Lung (tissue), 12 donors: Measurements from ENCODE around the gene KNDC1. TPM values are rescaled to one million over a fixed set of nuclear protein-coding genes. Genes with fewer than 3 reads are reported as not detected.

ENCODE experiments used
- ATAC-seq: fragments of 200-7000 bp; cut with Tn5 transposase; one replicate; pipeline ENCODE4 v1.9.1; 2020; ENCODE audit warnings: moderate number of reproducible peaks; ENCODE audit not compliant: insufficient read depth, low FRiP score
- DNase-seq, 3 donors: peaks; one replicate each; pipeline ENCODE4 v3.0.0-alpha.2; 2013 to 2017
- H3K27ac ChIP-seq, 2 donors: one replicate each; pipeline ENCODE4 v1.5.1; 2013; ENCODE audit warnings: mild to moderate bottlenecking in 2 of 2, moderate library complexity in 2 of 2, control low read depth in 1 of 2, inconsistent platforms in 1 of 2, low read depth in 1 of 2, low read length in 1 of 2
- H3K27me3 ChIP-seq, 3 donors: one replicate each; pipeline ENCODE4 v1.5.1; 2013; ENCODE audit warnings: low read length in 2 of 3; ENCODE audit not compliant: control insufficient read depth in 3 of 3, insufficient read depth in 3 of 3
- H3K36me3 ChIP-seq, 4 donors: one replicate each; pipeline ENCODE4 v1.5.1; 2013; ENCODE audit warnings: low read length in 4 of 4, mild to moderate bottlenecking in 1 of 4, moderate library complexity in 1 of 4; ENCODE audit not compliant: control insufficient read depth in 4 of 4, insufficient read depth in 4 of 4
- H3K4me1 ChIP-seq, 5 donors: one replicate each; pipeline ENCODE4 v1.5.1; 2013; ENCODE audit warnings: low read length in 5 of 5, mild to moderate bottlenecking in 2 of 5, moderate library complexity in 1 of 5; ENCODE audit not compliant: control insufficient read depth in 5 of 5, insufficient read depth in 5 of 5
- H3K4me3 ChIP-seq: one replicate; pipeline ENCODE4 v1.5.1; 2013; ENCODE audit warnings: mild to moderate bottlenecking, control low read depth, moderate library complexity
- H3K9ac ChIP-seq, 2 donors: one replicate each; pipeline ENCODE4 v1.5.1; 2013; ENCODE audit warnings: low read length in 2 of 2, control low read depth in 1 of 2; ENCODE audit not compliant: insufficient read depth in 1 of 2
- H3K9me3 ChIP-seq, 4 donors: one replicate each; pipeline ENCODE4 v1.5.1; 2013; ENCODE audit warnings: low read length in 3 of 4, mild to moderate bottlenecking in 1 of 4, moderate library complexity in 1 of 4; ENCODE audit not compliant: control insufficient read depth in 4 of 4, insufficient read depth in 3 of 4
- WGBS, 2 donors: extraction: QIAGEN DNeasy Blood & Tissue Kit; methylation state at CpG; one replicate each; pipeline ENCODE4 v1.1.7; 2013; 5-methylcytosine and 5-hydroxymethylcytosine counted together
- polyA plus RNA-seq, 2 donors: library from polyadenylated mRNA; stranded (reverse); fragments of 200-250 nt; gene quantifications; one replicate each; pipeline ENCODE4 v1.2.1, GENCODE V29; 2013
- total RNA-seq, 2 donors: library from RNA; depleted of rRNA in 1 of 2; stranded (reverse); fragments of >200 nt in 1 of 2; gene quantifications; one replicate each; pipeline ENCODE4 v1.2.1, GENCODE V29; 2014 to 2021
- TF ChIP-seq, protein P1 (sequence below): IDR thresholded peaks from 2 replicates; pipeline ENCODE4 v1.5.1; 2012; ENCODE audit warnings: mild to moderate bottlenecking; ENCODE audit errors: control extremely low read depth, extremely low read depth
- donor health status: control.
- donor health status: control.
- donor health status: Bipolar disorder and iron deficiency.
- donor health status: healthy.
- donor health status: DM: yes; HTN: yes; CAD: no.

KNDC1 gene
- total and polyA plus RNA-seq, 4 donors: 3.2 to 21.0 (median 6.7) TPM

DNA sequence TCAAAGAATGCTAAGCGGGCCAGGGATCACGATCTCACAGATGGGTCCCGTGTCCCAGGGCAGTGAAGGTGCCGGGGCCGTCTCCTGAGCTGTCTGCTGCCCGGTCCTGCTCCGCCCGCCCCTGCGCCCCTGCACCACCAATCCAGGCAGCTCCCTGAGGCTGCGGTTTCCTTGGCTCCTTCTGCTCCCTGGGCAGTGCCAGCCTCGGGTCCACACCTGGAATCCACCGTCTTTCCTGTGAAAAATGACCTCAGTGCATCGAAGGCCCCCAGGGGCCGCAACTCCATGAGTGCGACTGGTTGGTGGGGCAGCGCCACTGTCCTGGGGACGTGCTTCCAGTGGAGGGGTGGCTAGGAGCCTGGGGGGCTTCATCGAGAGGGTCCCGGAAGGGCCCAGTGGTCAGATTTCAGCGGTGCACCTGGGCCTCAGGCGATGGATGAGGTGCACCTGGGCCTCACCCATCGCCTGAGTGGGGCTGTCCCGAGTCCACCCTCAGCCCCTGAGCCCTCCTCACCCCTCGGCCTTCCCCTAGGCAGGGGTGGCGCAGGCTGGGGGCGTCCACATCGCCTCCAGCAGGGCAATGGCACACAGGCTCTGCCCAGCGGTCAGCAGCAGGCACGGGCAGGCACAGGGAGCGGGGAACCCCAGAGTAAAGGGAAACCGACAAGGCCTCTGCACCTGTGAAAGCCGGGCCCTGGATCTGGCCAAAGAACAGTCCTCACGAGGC is 45.1 kb upstream of the KNDC1 start:
- H3K36me3 ChIP-seq: no peaks in the 10 kb centered on the region
- H3K4me3 ChIP-seq: no peak overlapping the region
- peaks cover 0 to 10% (median 0%) of the 10 kb centered on the region in 4 donors for H3K9me3 ChIP-seq
- no peak overlapping the region for H3K9ac ChIP-seq
- TF ChIP-seq, protein P1, sequence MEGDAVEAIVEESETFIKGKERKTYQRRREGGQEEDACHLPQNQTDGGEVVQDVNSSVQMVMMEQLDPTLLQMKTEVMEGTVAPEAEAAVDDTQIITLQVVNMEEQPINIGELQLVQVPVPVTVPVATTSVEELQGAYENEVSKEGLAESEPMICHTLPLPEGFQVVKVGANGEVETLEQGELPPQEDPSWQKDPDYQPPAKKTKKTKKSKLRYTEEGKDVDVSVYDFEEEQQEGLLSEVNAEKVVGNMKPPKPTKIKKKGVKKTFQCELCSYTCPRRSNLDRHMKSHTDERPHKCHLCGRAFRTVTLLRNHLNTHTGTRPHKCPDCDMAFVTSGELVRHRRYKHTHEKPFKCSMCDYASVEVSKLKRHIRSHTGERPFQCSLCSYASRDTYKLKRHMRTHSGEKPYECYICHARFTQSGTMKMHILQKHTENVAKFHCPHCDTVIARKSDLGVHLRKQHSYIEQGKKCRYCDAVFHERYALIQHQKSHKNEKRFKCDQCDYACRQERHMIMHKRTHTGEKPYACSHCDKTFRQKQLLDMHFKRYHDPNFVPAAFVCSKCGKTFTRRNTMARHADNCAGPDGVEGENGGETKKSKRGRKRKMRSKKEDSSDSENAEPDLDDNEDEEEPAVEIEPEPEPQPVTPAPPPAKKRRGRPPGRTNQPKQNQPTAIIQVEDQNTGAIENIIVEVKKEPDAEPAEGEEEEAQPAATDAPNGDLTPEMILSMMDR: no peak
- 84 to 90% methylated on average over 33 of the region's 33 CpGs for whole genome bisulfite sequencing, 2 donors
- peaks cover 0 to 2% (median 0%) of the 10 kb centered on the region in 3 donors for H3K27me3 ChIP-seq
- H3K27ac ChIP-seq: no peak overlapping the region
- ATAC-seq (no peak), DNase-seq (no peak)
- H3K4me1 ChIP-seq: no peaks in the 10 kb centered on the region

DNA sequence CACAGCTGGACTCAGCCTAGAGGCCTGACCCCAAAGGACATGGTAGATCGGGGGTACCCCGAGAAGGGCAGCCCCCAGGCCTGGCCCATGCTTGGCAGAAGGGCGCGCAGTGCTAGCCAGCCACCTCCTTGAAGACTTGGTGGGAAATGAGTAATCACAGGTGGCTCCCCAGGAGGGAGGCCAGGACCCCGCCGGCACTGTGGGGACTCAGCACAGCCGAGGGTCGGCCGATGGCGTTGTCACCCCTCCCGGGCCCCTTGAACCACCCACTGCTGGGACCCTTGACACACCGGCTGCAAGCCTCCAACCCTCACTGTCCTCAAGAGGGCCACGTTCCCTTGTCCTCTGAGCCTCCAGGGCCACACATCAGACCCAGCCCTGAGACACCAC is 44.6 kb upstream of the KNDC1 start:
- no peak overlapping the region for H3K4me3 ChIP-seq
- no peak for DNase-seq
- no peaks in the 10 kb centered on the region for H3K36me3 ChIP-seq
- 65 to 87% methylated on average over 7 to 13 of the region's 13 CpGs for WGBS, 2 donors
- H3K4me1 ChIP-seq: no peaks in the 10 kb centered on the region
- ATAC-seq: no peak
- peaks cover 0 to 9% (median 0%) of the 10 kb centered on the region in 4 donors for H3K9me3 ChIP-seq
- peaks cover 0 to under 1% (median 0%) of the 10 kb centered on the region in 3 donors for H3K27me3 ChIP-seq
- H3K9ac ChIP-seq: no peak overlapping the region
- H3K27ac ChIP-seq: no peak overlapping the region
- TF ChIP-seq, protein P1: no peak

DNA sequence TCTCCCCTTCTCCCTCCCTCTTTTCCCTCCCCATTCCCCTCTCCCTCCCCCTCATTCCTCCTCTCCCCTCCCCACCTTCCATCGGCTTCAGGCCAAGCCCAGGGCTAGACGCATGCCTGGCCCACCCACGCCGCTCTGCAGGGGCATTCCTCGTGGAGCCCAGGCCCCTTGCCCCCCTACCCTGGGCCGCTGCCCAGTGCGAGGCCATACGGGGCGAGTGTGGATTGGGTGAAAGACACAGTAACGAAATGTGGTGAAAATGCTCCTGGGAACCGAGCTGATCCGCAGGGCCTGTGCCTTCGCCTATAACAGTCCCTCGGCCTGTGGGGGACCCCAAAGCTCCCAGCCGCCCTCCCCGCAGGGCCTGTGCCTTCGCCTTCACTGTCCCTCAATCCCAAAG is 44.0 kb upstream of the KNDC1 start:
- Histone ChIP-seq H3K36me3 (no peaks in the 10 kb centered on the region), H3K9ac (no peak overlapping the region), H3K27ac (no peak overlapping the region), H3K4me3 (no peak overlapping the region), H3K4me1 (no peaks in the 10 kb centered on the region), H3K27me3 (no peaks in the 10 kb centered on the region), H3K9me3 (peaks cover 0 to 9% (median 0%) of the 10 kb centered on the region in 4 donors)
- TF ChIP-seq, protein P1: no peak
- DNase-seq: peak; percentile 41 to 53 (median 53)
- ATAC-seq: no peak
- 62 to 83% methylated on average over 17 of the region's 17 CpGs for WGBS, 2 donors
